Body of pancreas (tissue), 4 donors: ENCODE results near the gene TSTD2.

Experiments
- POLR2A ChIP-seq, 3 donors: fragments of 450-650 bp; IDR thresholded peaks; one replicate each; pipeline ENCODE4 v1.6.1; 2016; ENCODE audit warnings: antibody characterized with exemption in 3 of 3, mild to moderate bottlenecking in 2 of 3
- TF ChIP-seq, protein P1 (sequence below), 7 experiments: fragments of 450-650 bp in 4 of 7; fragments of 200-600 bp in 3 of 7; sonication (generic) in 3 of 7; IDR thresholded peaks; one replicate each; pipeline ENCODE4 v1.5.1; 2016 to 2019; ENCODE audit warnings: antibody characterized with exemption in 7 of 7

DNA sequence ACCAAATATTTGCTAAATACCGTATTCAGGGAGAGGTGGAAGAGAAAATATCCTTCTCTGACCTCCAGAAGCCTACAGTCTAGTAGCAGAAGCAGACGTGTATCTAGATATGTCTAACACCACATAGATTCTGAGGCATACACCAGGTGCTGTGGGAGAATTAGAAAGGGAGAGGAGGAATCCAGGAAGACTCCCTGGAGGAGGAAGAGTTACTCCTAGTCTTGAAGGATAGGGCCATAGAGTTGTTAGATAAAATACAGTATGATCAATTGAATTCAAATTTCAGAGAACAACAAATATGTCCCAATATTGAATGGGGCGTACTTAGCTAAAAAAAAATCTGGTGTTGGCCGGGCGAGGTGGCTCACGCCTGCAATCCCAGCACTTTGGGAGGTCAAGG lies 73.0 kb downstream of the TSTD2 start:
- TF ChIP-seq, protein P1, sequence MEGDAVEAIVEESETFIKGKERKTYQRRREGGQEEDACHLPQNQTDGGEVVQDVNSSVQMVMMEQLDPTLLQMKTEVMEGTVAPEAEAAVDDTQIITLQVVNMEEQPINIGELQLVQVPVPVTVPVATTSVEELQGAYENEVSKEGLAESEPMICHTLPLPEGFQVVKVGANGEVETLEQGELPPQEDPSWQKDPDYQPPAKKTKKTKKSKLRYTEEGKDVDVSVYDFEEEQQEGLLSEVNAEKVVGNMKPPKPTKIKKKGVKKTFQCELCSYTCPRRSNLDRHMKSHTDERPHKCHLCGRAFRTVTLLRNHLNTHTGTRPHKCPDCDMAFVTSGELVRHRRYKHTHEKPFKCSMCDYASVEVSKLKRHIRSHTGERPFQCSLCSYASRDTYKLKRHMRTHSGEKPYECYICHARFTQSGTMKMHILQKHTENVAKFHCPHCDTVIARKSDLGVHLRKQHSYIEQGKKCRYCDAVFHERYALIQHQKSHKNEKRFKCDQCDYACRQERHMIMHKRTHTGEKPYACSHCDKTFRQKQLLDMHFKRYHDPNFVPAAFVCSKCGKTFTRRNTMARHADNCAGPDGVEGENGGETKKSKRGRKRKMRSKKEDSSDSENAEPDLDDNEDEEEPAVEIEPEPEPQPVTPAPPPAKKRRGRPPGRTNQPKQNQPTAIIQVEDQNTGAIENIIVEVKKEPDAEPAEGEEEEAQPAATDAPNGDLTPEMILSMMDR (IDR thresholded peaks at IDR 0.05): no peak
- TF ChIP-seq POLR2A (IDR thresholded peaks at IDR 0.05): no peak
